ENCODE measurements around the gene TYMP. TPM values are rescaled to one million over a fixed set of nuclear protein-coding genes. Genes with fewer than 3 reads are reported as not detected.

The TYMP gene
- total RNA-seq, 1 experiment from 2014 or later = 12.3 TPM

DNA sequence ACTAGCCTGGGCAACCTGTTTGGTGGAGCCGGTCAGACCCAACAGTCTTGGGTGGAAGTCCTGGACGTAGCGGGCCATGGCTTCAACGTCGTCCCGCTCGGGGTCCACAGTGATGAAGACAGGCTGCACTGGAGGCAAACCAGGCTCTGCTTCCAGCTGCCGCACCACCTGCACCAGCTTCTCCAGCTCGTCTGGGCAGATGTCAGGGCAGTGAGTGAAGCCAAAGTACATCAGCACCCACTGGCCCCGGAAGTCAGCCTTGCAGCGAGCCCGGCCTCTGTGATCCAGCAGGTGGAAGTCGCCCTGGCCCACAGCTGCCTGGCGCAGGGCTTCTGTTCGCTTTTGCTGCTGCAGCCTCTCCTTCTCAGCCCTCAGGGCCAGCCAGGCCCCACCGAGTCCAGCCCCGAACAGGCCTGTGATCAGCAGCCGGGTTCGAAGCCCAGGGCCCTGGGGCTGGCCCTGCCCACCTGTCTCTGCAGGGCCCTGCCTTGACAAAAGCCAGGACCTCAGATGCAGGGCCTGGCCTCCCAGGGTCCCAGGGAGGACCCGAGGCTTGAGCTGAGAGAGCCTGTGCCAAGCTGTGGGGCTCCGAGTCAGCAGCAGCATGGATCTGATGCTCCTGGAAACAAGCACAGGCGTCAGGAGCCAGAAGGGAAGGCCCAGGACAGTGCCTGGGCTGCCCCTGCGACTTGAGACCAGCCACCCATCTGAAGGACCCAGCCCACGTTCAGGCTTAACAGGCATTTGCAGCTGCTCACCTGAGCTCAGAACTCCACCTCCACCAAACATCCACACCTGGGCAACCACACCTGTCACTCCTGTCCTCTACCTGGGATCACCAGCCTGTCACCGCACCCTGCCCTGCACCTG lies 5.8 kb downstream of the TYMP start:
- Histone ChIP-seq H3K4me3 (ENCODE audit: low read length) (peak overlapping the region; percentile 81), H3K9me2 (replicated peaks; ENCODE audit: low read length) (no peaks in the 10 kb centered on the region), H3K79me2 (ENCODE audit: low read length) (peaks cover 25% of the 10 kb centered on the region), H2AFZ (ENCODE audit: low read length) (no peak overlapping the region), H3K4me2 (ENCODE audit: low read length) (peak overlapping the region; percentile 98), H4K20me1 (ENCODE audit: low read length) (no peaks in the 10 kb centered on the region; the same call in 1 of the 2 replicates), H3K9me3 (ENCODE audit: low read length) (no peaks in the 10 kb centered on the region), H3K9ac (ENCODE audit: low read length) (peak overlapping the region; percentile 94), H3K27me3 (ENCODE audit: low read length) (no peaks in the 10 kb centered on the region), H3K27ac (ENCODE audit: low read length) (peak overlapping the region; percentile 78; the same call in 1 of the 2 replicates), H3F3A (ENCODE audit: low read length, unreplicated experiment) (no peaks in the 10 kb centered on the region), H3K36me3 (ENCODE audit: low read depth, low read length) (no peaks in the 10 kb centered on the region; the same call in 1 of the 2 replicates), H3K4me1 (ENCODE audit: insufficient read depth, low read length) (peaks cover 9% of the 10 kb centered on the region; the same call in 1 of the 2 replicates)
- no TSS peak for BruUV-seq (replicated peaks)
- DNase-seq (no peak), ATAC-seq (no peak)
- intact Hi-C loops (cut with micrococcal nuclease) = no loop called here
- TF ChIP-seq CTCF (conservative IDR thresholded peaks at IDR 0.05; ENCODE audit: low read depth, low read length) (no peak), EZH2phosphoT487 (IDR thresholded peaks at IDR 0.05; ENCODE audit: borderline replicate concordance, low read length) (no peak), EZH2 (IDR thresholded peaks at IDR 0.05; ENCODE audit: low read length, unreplicated experiment) (no peak)
- ChIA-PET CTCF (interaction anchor here (2.7 kb wide), 1 partner anchor 97 kb away, joined by 16 read pairs; no protein-coding TSS in a partner anchor), POLR2A (ENCODE audit: unreplicated experiment) (no interaction called here)

- intact Hi-C loops (cut with micrococcal nuclease) = no loop called here
- Histone ChIP-seq H3K4me1 (ENCODE audit: insufficient read depth, low read length) (peaks cover 9% of the 10 kb centered on the region; the same call in 1 of the 2 replicates), H3F3A (ENCODE audit: low read length, unreplicated experiment) (no peaks in the 10 kb centered on the region), H3K36me3 (ENCODE audit: low read depth, low read length) (no peaks in the 10 kb centered on the region; the same call in 1 of the 2 replicates), H3K9me2 (replicated peaks; ENCODE audit: low read length) (no peaks in the 10 kb centered on the region), H3K9me3 (ENCODE audit: low read length) (no peaks in the 10 kb centered on the region), H3K27ac (ENCODE audit: low read length) (no peak overlapping the region), H2AFZ (ENCODE audit: low read length) (no peak overlapping the region), H4K20me1 (ENCODE audit: low read length) (no peaks in the 10 kb centered on the region; the same call in 1 of the 2 replicates), H3K4me3 (ENCODE audit: low read length) (no peak overlapping the region), H3K79me2 (ENCODE audit: low read length) (peaks cover 25% of the 10 kb centered on the region), H3K9ac (ENCODE audit: low read length) (no peak overlapping the region), H3K27me3 (ENCODE audit: low read length) (no peaks in the 10 kb centered on the region), H3K4me2 (ENCODE audit: low read length) (0 out of 2 replicates have a peak overlapping the region, but pooled peaks have one; percentile 98)
- POLR2A ChIA-PET (ENCODE audit: unreplicated experiment) = no interaction called here
- DNase-seq (no peak), ATAC-seq (no peak)
- TF ChIP-seq CTCF (conservative IDR thresholded peaks at IDR 0.05; ENCODE audit: low read depth, low read length) = no peak
- CTCF ChIA-PET = no interaction called here
- no TSS peak for BruUV-seq (replicated peaks)
Measured at GRCh38 chr22:50523458-50523805, 6.4 kb downstream of the TYMP start.
